GM21737 (cell line): ENCODE data around the gene DAAM2.

Experiments used
- ATAC-seq: cut with Tn5 transposase; IDR thresholded peaks from one replicate; pipeline ENCODE4 v1.9.1; 2021; ENCODE audit warnings: mild to moderate bottlenecking, moderate library complexity; ENCODE audit not compliant: unreplicated experiment

Gene DAAM2

DNA sequence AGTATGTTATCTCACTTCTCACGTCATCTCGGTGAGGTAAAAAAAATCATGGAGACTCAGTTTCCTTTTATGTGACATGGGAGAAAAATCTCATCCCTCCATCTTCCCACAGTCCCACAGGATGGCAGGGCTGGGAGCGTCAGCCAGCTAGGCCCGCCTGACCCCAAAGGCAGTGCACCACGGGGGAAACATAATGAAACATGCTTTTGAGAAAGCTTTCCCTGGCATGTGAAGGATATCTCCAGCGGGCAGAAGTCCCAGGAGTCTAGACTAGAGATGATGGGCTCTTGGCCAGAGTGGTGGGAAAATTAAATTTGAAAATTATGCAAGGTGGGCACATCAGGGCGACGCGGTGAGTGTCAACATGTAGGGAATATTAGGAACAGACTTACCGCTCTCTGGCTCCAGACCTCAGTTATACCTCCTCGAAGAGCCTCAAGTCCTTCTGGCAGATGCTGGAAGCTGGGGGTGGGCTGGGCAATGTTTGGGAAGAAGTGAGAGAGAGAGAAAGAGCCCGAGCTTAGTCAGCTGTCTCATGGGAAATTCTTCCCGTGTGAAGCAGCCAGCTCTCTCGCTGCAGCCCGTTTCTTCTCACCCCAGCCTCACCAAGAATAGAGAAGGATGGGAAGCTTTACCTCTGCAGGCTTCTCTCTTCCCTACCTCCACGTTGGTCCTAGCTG lies 89.8 kb downstream of the DAAM2 start:
- no peak for ATAC-seq

DNA sequence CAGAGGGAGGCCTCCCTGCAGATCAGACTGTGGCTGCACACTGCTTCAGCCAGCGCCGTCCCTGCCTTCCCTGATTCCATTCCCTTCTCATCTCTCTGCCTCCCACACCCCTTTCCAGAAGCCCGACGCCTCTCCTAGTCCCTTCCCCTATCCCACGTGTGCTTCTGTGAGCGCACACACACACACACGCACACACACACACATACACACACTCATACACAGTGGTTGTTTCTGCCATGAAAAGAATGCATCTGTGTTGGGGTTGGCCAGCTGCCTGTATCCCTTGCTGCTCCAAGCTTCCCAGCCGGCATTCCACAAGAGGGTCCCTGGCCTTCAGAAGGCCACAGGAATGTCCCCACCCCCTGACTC lies 90.3 kb downstream of the DAAM2 start:
- ATAC-seq = no peak

DNA sequence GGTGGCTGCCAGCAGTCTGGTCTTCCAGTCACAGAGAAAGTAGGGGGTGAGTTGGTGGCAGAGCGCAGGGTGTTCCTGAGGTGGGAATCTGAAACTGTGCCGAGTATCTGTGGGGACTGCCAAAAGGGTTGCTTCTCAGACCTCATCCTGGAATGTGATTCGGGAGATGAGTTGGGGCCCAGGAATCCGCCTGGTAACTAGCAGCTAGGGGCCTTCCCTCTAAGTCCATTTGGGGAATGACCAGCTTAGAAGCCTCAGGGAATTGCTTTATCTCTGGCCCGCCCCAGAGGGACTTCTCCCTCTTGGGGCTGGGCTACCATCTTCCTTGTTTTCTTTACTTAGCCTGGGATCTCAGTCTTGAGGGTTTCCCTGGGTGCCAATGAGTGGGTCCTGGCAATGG lies 92.5 kb downstream of the DAAM2 start:
- ATAC-seq = no peak

DNA sequence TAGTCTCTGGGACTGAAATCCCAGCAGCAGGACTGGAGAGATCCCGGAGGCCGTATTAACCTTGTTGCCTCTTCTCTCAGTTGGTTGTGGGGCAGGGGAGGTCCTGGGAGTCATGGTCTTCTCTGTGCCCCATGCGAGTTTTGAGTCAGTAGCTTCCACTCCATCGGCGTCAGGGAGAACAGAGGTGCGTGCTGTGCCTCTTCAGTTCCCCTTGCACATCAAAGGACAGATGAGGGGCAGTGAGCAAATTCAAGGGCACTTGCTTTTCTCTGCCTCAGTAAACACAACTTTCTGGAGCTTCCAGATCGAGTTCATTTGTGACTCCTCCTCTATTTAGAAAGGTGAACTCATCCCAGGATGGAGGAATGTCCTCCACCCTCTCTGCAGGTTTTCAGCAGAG lies 93.5 kb downstream of the DAAM2 start:
- ATAC-seq = no peak

DNA sequence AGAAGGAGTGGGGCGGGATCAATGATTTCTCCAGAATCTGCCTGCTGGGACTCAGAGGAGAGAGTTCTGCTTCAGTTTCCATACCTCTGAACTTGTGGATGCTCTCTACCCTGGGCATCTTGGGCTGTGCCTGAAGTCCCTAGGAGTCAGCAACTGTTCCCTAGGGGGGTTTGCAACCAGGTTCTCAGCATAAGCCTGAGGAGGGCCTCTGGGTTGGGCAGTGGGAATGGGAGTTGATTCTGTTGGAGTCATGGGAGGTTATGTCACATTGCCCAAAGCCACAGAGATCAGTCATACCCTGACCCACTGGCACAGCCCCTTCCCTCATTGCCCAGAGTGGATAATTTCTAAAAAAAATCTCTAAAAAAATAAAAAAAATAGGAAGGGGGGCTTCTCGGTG lies 94.7 kb downstream of the DAAM2 start:
- ATAC-seq = no peak

DNA sequence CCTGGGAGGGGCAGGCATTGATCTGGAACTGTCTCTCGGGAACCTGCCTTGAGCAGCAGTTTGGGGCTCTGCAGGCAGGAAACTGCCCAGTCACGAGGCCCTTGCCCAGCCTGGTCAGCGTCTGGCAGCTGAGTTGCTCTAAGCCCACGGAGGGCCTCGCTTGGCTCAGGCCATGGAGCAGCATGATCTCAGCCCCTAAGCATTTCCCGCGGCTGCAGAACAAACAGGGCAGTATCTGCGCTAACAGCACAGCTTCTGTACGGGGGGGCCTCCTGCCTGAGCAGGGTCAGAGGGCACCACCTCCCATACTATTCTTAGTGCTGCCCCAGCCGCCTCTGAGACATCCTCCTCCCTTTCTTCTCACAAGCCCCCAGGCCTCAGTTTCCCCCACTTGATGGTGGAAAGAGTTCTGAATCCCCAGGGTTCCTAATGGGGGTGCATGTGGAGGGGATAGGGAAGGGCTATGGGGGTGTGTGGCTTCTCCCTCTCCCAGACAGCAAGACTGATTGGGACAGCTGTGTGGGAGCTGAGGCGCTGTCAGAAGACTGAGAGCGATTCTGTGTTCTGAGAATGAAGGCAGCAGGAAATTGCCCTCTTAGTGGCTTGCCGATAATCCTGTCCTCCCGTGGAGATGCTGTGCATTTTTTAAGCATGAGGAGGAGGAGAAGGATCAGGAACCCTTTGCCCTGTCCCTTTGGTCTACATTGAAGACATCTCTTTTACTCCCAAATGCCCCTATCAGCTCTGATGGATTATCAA lies 95.7 kb downstream of the DAAM2 start:
- ATAC-seq = no peak

DNA sequence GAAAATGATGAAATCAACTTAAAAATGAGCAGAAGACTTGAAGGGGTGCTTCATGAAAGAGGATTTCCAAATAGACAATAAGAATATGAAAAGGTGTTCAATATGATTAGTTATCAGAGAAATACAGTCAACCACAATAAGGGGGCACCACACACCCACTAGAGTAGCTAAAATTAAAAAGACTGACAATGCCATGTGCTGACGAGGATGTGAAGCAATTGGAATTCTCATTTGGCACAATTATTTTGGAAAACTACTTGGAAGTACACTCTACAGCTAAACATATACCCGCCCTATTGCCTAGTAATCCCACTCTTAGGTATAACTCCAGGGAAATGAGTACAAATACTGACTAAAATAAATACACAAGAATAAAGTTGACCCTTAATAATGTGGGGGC lies 97.1 kb downstream of the DAAM2 start:
- ATAC-seq = no peak

DNA sequence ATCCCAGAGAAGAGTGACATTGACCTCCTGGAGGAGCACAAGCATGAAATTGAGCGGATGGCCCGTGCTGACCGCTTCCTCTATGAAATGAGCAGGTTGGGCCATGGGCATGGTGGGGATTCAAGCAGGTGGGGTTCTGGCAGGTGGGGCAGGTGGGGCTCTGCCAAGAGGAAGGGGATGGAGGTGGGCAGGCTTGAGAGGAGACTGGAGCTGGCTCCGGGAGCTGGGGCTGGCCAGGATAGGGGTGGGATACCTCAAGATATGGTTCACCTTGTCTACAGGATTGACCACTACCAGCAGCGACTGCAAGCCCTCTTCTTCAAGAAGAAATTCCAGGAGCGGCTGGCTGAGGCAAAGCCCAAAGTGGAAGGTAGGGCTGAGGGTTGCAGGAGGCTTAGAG lies 99.2 kb downstream of the DAAM2 start:
- ATAC-seq = no peak

DNA sequence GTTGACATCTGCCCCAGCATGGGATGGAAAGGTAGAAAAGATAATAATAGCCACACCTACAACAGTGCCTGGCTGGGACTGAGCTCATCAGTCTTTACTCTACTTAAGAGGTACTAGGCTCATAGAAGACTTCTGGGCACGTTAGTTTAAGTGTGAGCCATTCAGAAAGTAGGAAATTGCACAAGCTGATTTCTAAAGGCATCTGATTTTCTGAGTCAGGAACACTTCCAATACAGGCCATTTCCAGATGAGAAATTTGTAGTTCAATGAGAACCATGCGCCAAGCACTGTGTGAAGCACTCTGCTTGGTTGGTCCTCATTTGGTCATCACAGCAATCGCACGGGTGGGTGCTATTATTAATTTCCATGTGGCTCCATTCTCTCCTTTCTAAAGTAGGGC lies 99.8 kb downstream of the DAAM2 start:
- ATAC-seq = no peak

DNA sequence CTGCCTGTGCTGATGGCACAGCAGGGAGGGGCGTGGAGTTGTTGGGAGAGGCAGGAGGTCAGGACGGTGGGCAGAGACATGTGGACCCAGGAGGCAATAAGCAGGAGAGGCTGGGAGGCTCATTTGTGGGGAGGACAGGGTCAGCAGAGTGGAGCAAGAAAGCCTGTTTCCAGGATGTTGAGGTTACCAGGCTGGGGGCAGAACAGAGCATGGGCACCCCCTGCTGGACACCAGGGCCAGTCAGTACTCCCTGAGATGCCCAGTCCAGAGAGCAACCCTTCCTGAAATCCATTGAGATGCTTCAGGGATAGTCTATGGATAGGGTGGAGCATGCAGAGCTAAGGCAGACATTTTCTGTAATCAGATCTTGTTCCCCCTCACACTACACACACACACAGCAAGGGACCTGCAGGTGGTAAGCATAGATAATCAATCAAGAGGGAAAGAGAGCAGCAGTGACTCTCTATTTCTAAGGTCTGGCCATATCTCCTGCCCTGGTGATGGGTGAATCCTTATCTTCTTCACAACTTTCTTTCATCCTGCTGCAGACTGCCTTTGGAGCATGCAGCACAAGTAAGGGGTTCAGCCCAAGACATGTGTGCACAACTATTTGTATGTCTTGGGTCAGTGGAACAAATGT lies 100.4 kb downstream of the DAAM2 start:
- no peak for ATAC-seq

DNA sequence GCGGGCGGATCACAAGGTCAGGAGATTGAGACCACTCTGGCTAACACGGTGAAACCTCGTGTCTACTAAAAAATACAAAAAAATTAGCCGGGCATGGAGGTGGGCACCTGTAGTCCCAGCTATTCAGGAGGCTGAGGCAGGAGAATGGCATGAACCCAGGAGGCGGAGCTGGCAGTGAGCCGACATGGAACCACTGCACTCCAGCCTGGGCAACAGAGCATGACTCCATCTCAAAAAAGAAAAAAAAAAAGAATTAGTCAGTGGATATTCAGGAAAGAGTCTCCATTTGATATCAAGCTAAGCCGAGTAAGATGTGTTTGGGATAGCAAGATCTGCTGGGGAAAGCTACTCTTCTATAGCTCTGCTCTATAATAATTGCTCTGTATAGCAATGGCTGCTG lies 101.1 kb downstream of the DAAM2 start:
- no peak for ATAC-seq

DNA sequence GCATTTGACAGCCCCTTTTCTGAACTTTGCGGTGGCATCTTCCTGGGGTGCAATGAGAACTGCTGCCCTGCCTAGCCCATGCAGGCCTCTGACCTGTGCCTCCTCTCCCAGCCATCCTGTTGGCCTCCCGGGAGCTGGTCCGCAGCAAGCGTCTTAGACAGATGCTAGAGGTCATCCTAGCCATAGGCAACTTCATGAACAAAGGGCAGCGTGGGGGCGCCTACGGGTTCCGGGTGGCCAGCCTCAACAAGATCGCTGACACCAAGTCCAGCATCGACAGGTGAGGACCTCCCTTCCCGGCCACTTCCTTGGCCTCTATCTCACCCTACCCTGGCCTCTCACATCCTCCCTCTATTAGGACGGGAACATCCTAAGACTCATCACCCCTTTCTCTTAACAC lies 104.5 kb downstream of the DAAM2 start:
- no peak for ATAC-seq

DNA sequence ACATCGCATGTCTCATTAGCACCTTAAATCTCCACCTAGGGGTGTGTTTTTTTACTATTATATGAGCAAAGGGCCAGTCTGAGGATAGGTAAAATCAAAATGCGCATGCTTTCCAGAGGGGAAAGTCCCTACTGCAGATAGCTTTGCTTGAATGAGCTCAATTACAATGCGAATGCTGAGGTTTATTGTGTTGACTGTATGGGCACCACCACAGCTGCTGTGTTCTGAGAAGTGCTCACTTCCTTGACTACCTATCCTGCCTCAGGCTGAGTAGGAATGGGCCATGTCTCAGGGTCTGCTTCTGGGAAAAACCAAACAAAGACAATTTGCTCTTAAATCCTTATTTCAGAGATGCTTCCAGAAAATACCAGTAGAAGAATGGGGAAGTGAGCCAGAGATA lies 105.5 kb downstream of the DAAM2 start:
- ATAC-seq = no peak

DNA sequence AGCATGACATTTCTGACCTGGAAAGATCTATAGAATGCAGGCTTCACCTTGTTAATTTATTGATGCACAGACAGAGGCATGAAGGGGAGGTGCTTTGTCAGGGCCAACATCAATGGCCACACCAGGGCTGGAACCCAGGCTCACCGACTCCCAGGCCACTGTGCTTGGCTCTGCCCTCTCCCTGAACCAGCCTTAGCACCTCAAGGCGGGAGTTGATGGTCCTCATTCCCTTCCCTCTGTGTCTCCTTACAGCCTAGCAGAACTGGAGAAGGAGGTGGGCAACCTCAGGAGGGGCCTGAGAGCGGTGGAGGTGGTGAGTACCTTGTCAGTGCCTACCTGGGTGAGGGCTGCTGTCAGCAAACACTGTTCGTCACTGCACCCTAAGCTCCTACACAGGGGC lies 106.4 kb downstream of the DAAM2 start:
- ATAC-seq = no peak

DNA sequence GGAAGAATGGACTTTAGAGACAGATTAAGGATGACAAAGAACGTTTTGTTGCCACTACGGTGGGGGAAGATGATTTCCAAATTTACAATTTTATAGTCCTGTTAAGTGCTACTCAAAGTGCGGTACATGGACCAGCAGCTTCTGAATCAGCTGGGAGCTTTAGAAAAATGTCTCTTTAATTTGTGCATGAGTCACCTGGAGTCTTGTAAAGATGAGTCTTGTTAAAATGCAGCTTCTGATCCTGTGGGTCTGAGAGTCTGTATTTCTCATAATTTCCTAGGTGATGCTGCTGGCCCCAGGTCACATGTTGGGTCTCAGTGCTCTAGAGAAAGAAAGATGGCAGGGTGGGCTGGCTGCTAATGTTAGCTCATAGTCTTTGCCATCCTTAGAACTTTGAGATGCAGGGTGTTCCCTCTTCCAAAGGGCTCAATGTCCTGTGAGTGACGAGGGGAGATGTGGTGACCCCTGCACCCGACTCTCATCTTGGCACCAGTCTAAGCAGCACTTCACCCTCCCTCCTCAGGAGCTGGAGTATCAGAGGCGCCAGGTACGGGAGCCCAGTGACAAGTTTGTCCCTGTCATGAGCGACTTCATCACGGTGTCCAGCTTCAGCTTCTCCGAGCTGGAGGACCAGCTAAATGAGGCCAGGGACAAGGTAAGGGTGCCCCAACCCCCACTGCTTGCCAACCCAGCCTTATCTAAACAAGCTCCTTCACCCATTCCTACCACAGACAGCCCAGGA lies 107.5 kb downstream of the DAAM2 start:
- no peak for ATAC-seq

DNA sequence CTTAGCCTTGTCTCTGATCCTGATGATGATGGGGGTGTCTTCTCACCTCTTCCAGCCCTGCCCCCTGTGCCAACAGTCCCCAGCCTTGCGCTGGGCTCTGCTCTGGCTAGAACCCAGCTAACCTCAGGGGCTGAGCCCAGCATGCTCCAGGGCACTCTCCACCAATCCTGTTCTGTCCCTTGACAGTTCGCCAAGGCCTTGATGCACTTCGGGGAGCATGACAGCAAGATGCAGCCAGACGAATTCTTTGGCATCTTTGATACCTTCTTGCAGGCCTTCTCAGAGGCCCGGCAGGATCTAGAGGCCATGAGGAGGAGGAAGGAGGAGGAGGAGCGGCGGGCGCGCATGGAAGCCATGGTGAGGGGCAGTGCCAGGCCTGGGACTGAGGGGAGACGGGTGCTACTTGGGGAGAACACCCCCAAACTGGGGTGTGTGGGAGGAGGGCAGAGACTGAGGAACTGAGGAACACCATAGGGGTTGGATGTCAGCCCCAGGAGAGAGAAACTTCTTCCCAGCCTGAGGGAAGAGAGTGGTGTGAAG lies 109.0 kb downstream of the DAAM2 start:
- no peak for ATAC-seq

DNA sequence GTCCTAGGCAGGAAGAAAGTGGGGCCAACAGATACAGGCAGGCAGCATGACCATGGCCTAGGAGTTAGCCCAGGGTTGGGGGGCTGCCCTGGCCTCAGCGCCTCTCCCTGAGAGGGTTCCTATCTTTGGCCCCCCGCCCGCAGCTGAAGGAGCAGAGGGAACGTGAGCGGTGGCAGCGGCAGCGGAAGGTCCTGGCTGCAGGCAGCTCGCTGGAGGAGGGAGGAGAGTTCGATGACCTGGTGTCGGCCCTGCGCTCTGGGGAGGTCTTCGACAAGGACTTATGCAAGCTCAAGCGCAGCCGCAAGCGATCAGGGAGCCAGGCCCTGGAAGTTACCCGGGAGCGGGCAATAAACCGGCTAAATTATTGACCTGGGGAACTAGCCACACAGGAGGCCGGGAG lies 109.5 kb downstream of the DAAM2 start:
- no peak for ATAC-seq

DNA sequence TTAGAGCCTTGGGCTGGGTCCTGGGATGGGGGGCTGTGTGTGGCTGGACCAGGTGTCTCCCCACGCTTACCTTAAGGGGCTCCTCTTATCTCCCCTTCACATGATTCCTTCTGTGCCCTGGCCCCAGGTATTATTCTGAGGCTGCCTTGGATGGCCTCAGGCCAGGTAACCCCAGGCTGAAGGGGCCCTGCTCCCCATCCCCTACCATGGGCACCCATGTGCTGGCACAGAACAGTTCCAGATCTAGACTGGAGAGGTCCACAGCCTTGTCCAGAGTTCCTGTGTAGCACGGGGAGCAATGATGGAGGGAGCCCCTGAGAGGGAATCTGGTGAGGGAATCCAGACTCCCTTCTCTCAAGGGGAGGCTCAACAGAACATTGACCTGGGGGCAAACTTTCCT lies 110.0 kb downstream of the DAAM2 start:
- ATAC-seq = no peak

DNA sequence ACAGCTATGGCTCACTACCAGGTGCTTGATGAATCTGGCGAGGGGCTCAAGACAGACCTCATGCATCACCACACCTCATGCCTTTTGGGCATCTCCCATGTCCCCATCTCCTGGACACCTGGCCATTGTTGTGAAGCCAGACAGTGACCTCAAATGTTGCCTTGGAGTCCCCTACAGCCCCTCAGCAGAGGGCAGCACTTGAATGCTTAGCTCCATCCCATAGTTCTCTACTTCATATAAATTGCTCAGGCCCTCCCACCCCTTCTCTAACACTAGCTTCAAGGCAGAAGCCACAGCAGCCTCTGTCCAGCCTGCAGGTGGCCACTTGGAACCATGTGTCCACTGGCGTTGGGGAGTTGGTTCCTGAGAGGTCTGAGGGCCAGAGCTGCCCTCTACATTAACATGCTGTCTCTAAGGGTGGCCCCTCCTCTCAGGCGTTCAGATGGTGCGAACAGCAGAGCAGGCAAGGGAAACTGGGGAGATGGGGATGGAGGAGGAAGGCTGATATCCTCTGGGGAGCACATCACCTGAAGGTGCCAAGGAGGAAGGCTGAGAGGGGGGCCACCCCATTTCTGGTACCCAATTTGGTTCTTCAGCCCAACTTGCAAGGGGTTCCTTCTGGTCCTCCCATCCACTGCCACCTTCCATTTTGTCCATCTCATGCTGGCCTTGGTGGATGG lies 110.8 kb downstream of the DAAM2 start:
- no peak for ATAC-seq

DNA sequence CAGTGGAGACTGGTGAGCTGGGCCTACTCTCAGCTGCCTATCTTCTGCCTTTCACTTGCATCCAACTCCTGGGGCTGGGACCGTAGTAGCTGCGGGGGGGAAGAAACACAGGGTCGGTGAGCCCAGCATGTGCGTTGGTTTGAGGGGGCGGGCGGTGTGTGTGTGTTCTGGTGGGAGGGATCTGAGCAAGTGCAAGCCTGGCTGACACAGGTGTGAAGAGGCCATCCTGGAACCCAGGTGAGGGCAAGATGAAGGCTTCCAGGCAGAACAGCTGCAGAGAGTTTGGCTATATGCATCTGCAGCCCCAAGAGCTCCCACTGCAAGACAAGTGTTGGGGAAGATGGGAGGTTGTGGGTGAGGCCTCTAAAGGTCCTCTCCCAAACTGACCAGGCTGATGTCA lies 111.5 kb downstream of the DAAM2 start:
- no peak for ATAC-seq
